ENCODE results near the gene NOTCH4.

DNA sequence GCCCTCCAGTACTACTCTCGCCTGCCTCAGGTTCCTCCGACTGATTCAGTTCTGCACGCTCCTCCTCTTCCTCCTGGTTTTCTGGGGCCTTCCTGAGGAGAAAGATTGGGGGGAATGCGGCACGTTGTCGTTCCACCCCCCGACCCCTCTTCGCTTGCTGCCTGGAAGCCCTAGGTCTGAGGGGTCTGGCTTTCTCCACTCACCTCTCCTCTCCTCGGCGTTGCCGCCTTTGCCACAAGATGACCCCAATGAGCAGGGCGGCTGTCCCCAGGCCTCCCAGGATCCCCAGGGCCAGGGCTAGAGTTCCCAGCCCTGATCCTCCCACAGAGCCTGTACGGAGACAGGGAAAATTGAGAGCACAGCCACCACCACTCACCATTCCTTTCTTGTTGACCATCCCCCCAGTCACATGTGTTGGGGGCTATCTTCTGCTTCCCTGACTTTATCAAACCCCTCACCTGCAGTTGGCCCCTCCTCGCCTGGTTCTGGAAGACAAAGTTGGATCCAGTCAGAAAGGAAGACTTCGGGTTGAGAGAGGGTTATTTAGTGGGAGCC is 42.6 kb downstream of the NOTCH4 start:
- TF ChIP-seq ZFP30 (CRISPR knock-in tag; IDR thresholded peaks at IDR 0.05) (no peak), RARB (CRISPR knock-in tag; IDR thresholded peaks at IDR 0.05) (no peak), ARNTL (CRISPR knock-in tag; IDR thresholded peaks at IDR 0.05; ENCODE audit: borderline replicate concordance, low read depth) (no peak), ZC3H10 (CRISPR knock-in tag; IDR thresholded peaks at IDR 0.05) (no peak), ZNF565 (CRISPR knock-in tag; conservative IDR thresholded peaks at IDR 0.05; ENCODE audit: low read depth) (no peak), TOX (CRISPR knock-in tag; IDR thresholded peaks at IDR 0.05; ENCODE audit: borderline replicate concordance) (no peak), PPARA (CRISPR knock-in tag; IDR thresholded peaks at IDR 0.05; ENCODE audit: borderline replicate concordance) (no peak), CSDC2 (CRISPR knock-in tag; IDR thresholded peaks at IDR 0.05) (no peak)
- TF ChIP-seq, protein P1, sequence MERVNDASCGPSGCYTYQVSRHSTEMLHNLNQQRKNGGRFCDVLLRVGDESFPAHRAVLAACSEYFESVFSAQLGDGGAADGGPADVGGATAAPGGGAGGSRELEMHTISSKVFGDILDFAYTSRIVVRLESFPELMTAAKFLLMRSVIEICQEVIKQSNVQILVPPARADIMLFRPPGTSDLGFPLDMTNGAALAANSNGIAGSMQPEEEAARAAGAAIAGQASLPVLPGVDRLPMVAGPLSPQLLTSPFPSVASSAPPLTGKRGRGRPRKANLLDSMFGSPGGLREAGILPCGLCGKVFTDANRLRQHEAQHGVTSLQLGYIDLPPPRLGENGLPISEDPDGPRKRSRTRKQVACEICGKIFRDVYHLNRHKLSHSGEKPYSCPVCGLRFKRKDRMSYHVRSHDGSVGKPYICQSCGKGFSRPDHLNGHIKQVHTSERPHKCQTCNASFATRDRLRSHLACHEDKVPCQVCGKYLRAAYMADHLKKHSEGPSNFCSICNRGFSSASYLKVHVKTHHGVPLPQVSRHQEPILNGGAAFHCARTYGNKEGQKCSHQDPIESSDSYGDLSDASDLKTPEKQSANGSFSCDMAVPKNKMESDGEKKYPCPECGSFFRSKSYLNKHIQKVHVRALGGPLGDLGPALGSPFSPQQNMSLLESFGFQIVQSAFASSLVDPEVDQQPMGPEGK (CRISPR knock-in tag; IDR thresholded peaks at IDR 0.05; ENCODE audit: borderline replicate concordance), result no peak
- TF ChIP-seq, protein P2, sequence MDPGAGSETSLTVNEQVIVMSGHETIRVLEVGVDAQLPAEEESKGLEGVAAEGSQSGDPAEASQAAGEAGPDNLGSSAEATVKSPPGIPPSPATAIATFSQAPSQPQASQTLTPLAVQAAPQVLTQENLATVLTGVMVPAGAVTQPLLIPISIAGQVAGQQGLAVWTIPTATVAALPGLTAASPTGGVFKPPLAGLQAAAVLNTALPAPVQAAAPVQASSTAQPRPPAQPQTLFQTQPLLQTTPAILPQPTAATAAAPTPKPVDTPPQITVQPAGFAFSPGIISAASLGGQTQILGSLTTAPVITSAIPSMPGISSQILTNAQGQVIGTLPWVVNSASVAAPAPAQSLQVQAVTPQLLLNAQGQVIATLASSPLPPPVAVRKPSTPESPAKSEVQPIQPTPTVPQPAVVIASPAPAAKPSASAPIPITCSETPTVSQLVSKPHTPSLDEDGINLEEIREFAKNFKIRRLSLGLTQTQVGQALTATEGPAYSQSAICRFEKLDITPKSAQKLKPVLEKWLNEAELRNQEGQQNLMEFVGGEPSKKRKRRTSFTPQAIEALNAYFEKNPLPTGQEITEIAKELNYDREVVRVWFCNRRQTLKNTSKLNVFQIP (CRISPR knock-in tag; IDR thresholded peaks at IDR 0.05; ENCODE audit: borderline replicate concordance, low read depth), result no peak

Measured in SK-N-SH treated with all-trans-retinoic acid at 6 μM for 48 hours (cell line).